ENCODE measurements around the gene GDI1. TPM values are rescaled to one million over a fixed set of nuclear protein-coding genes. Genes with fewer than 3 reads are reported as not detected.
"Not testable (repeated sequence)": the region's sequence is repeated elsewhere in the genome, so short reads cannot be mapped to it uniquely, and the experiment has no call there.

GDI1 gene
- 81.8 and 106 TPM in 2 replicates for total RNA-seq

DNA sequence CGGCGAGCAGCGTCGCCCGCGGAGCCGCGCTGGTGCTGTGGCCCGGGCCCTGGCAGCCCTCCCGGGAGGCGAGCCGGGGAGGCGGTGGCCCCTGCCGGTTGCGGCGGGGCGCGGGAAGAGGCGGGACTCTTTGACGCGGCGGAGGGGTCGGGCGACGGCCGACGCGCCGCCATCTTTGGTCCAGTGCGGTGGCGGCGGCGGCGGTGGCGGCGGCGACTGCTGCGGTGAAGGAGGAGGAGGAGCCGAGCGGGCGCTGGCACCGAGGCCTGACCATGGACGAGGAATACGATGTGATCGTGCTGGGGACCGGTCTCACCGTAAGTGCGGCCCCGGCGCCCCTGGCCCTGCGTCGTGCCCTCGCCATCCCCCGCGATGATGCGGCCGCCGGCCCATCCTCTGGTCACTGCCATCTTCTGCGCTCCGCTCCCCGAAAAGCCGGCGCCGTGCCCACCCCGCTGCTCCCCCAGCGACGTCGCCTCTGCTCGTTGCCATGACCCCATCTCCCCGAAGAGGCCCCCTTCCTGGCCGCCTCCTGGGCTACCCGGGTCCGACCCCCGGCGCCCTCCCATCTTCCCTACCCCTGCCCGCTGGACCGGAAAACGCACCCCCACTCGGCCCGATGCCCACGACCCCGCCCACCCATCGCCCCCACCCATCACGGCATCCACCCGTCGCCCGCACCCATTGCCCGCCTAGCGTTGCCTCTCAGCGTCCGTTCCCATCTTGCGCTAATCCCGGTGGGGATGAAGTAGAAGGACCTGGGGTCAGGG is at the start of gene GDI1:
TSS of gene GDI1 (plus strand) at position 172 of the 770 bp plus-strand sequence. CDS start at position 273, 101 bp downstream.
- peak within 1 kb of the TSS; percentile 72 for H3K4me3 ChIP-seq (ENCODE audit: low read depth, low read length)
- DNase-seq (ENCODE audit: low read depth) = peak; percentile 54
- TF ChIP-seq CTCF (IDR thresholded peaks at IDR 0.05; ENCODE audit: insufficient read depth, low read depth, low read length) = no peak

DNA sequence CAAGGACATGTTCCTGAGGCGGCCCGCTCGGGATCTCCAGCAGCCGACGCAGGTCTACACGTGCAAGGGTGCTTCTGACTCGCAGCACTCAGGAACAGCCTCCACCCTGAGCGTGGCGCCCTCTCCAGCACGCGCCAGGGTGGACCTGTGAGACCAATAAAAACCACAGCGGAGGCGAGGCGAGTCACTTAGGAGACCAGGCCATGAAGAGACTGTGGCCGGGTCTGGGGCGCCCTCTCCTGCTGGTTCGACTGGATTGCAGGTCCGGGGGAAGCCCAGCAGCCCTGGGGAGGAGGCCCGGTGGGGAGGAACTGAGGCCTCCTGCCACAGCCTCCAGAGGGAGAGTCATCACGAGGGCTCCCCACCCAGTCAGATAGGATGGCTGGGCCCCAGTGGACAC is 48.9 kb upstream of the GDI1 start:
- not testable (repeated sequence) for DNase-seq (ENCODE audit: low read depth); H3K4me3 ChIP-seq (ENCODE audit: low read depth, low read length)

GRCh38 chrX:154388649-154389048 is 48.3 kb upstream of the GDI1 start:
- not testable (repeated sequence) for DNase-seq (ENCODE audit: low read depth); H3K4me3 ChIP-seq (ENCODE audit: low read depth, low read length)

DNA sequence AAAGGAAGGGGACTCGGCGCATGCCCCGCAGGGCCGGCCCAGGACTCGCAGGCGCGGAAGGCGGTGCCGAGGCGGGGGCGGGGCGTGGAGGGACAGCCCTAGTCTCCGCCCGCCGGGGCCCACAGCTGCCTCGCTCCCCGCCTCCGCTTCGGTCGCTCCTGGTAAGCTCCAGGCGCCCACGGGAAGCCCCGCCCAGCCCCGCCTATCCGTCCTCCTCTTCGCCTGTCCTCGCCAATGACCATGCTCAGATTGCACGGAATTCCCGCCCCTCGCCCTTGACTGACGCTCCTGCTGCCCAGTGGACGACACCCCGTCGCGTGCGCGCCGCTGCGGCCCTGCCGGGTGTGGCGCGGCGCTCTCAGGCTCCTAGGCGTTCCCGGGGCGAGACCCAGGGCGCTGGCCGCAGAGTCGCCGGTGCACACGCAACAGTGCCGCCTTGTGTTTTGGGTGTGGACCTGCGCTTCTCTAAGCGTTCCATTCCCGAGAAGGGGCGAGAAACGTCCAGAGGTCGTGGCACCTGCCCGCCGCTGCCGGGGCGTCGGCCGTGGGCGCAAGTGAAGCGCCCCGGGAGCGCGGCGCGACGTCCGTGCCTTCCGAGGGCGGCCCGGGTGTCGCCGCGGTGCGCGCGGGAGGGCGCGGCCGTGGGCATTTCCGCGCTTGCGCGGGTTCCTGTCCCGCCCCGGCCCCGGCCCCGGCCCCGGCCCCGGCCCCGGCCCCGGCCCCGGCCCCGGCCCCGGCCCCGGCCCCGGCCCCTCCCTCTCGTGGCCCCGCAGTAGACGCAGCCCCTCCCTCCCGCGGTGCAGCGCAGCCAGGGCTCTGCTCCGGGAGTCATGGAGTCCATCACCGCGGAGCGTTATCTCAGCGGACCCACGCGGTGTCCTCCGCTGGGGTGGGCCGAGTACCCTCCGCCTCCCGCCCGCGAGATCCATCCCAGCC is 46.9 kb upstream of the GDI1 start:
- not testable (repeated sequence) for DNase-seq (ENCODE audit: low read depth); H3K4me3 ChIP-seq (ENCODE audit: low read depth, low read length)

- peak; percentile 5 for DNase-seq (ENCODE audit: low read depth)
- not testable (repeated sequence) for H3K4me3 ChIP-seq (ENCODE audit: low read depth, low read length)
Measured at GRCh38 chrX:154396363-154396762, 40.6 kb upstream of the GDI1 start.

GRCh38 chrX:154396973-154397887 is 39.7 kb upstream of the GDI1 start:
- TF ChIP-seq CTCF (IDR thresholded peaks at IDR 0.05; ENCODE audit: insufficient read depth, low read depth, low read length) = no peak
- peak; percentile 63 for DNase-seq (ENCODE audit: low read depth)

DNA sequence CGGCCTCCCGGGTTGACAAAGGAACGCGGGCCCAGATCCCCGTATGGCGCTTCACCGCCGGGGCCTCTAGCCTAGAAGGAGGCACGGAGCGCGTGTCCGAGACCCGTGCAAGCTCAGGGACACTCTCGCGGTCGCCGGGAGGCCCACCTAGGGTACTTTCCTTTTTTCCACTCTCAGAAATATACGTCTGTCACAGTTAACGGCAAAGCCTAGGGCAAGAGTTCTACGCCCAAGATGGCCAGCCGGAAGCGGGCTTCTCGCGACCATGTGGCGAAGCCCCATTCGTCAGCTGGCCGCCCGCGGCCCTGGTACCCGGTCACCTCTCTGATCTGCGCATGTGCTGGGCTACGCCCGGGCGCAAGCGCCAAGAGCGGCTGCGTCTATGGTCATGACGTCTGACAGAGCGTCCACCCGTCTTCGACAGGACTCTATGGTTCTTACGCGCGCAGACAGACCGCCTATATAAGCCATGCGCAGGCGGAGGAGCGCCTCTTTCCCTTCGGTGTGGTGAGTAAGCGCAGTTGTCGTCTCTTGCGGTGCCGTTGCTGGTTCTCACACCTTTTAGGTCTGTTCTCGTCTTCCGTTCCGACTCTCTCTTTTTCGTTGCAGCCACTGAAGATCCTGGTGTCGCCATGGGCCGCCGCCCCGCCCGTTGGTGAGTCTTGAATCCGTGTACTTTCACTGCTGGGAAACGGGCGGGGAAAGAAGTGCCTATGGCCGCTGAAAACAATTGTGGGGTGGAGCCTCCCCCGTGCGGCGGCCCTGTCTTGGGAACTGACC is 38.9 kb upstream of the GDI1 start, which contains the start of gene RPL10:
TSS of gene RPL10 (plus strand) at position 490 of the 780 bp plus-strand sequence. CDS start at position 633, 143 bp downstream.
- no peak for TF ChIP-seq CTCF (IDR thresholded peaks at IDR 0.05; ENCODE audit: insufficient read depth, low read depth, low read length)

More at GRCh38 chrX:154396973-154397887, 39.7 kb upstream of the GDI1 start:
- H3K4me3 ChIP-seq (ENCODE audit: low read depth, low read length) = peak overlapping the region; percentile 86

More for the DNA sequence above, 38.9 kb upstream of the GDI1 start, which contains the start of gene RPL10:
- peak within 1 kb of the TSS; percentile 86 for H3K4me3 ChIP-seq (ENCODE audit: low read depth, low read length)
- DNase-seq (ENCODE audit: low read depth) = peak; percentile 97
